B cell (primary cell): Measurements from ENCODE around the gene CIBAR2. TPM values are rescaled to one million over a fixed set of nuclear protein-coding genes. Genes with fewer than 3 reads are reported as not detected.

Source experiments
- ATAC-seq: fragments of 200-7000 bp; cut with Tn5 transposase; one replicate; pipeline ENCODE4 v1.10.0; 2021; ENCODE audit warnings: low read depth, mild to moderate bottlenecking, moderate number of reproducible peaks, moderate library complexity
- CTCF ChIA-PET: fragments of 350-600 bp; sonication (Branson Sonifier 250); formaldehyde crosslinking; loops from one replicate; lab custom pipeline; 2021; ENCODE audit warnings: antibody characterized with exemption, inconsistent platforms; lab: Charles Lee
- POLR2A ChIA-PET: fragments of 350-600 bp; sonication (Branson Sonifier 250); formaldehyde crosslinking; loops from one replicate; lab custom pipeline; 2021; ENCODE audit warnings: antibody characterized with exemption; lab: Charles Lee
- DNase-seq: peaks from one replicate; pipeline ENCODE4 v3.0.0; 2013
- H2AFZ ChIP-seq: 2 replicates; pipeline ENCODE4 v1.6.1; 2012; ENCODE audit warnings: mild to moderate bottlenecking, low read depth, low read length; ENCODE audit not compliant: insufficient read depth, poor library complexity, severe bottlenecking
- H3K27ac ChIP-seq, 2 donors: 1 replicate in 1 of 2; 2 replicates in 1 of 2; pipeline ENCODE4 v1.5.1; 2012 to 2013; ENCODE audit warnings: low read length in 2 of 2, mild to moderate bottlenecking in 2 of 2, moderate library complexity in 1 of 2
- H3K27me3 ChIP-seq, 4 experiments: fragments of 200-600 bp in 1 of 4; sonication (generic) in 1 of 4; replicated peaks in 1 of 4; 1 replicate in 2 of 4; 2 replicates in 2 of 4; pipeline versions ENCODE4 v1.6.1 to v1.7.0; 2013 to 2016; ENCODE audit warnings: low read length in 3 of 4, mild to moderate bottlenecking in 2 of 4, mixed read lengths in 1 of 4, moderate library complexity in 1 of 4; ENCODE audit not compliant: insufficient read depth in 4 of 4, control insufficient read depth in 3 of 4; ENCODE audit errors: control extremely low read depth in 1 of 4
- H3K36me3 ChIP-seq, 2 experiments: replicated peaks in 1 of 2; 1 replicate in 1 of 2; 2 replicates in 1 of 2; pipeline versions ENCODE4 v1.6.1 to v1.7.1; 2013; ENCODE audit warnings: low read length in 1 of 2; ENCODE audit not compliant: insufficient read depth in 2 of 2, control insufficient read depth in 1 of 2; ENCODE audit errors: control extremely low read depth in 1 of 2, extremely low read depth in 1 of 2
- H3K4me1 ChIP-seq, 2 donors: fragments of 200-600 bp in 1 of 2; sonication (generic) in 1 of 2; 1 replicate in 1 of 2; 2 replicates in 1 of 2; pipeline versions ENCODE4 v1.5.1 to v1.6.1; 2013 to 2017; ENCODE audit warnings: low read length in 2 of 2; ENCODE audit not compliant: control insufficient read depth in 2 of 2, insufficient read depth in 2 of 2
- H3K4me2 ChIP-seq: replicated peaks from 2 replicates; pipeline ENCODE3; 2012; ENCODE audit warnings: mild to moderate bottlenecking, low read depth, low read length; ENCODE audit not compliant: poor library complexity, severe bottlenecking
- H3K4me3 ChIP-seq, 5 experiments: fragments of 200-600 bp in 1 of 5; sonication (generic) in 1 of 5; 1 replicate in 3 of 5; 2 replicates in 2 of 5; pipeline versions ENCODE4 v1.5.1 to v1.7.0; 2011 to 2016; ENCODE audit warnings: low read length in 4 of 5, mild to moderate bottlenecking in 4 of 5, low read depth in 2 of 5, control low read depth in 1 of 5, moderate library complexity in 1 of 5; ENCODE audit not compliant: insufficient read depth in 1 of 5; ENCODE audit errors: control extremely low read depth in 1 of 5, extremely low read depth in 1 of 5
- H3K79me2 ChIP-seq: fragments of 200-600 bp; sonication (generic); one replicate; pipeline ENCODE4 v1.6.0; 2016; ENCODE audit warnings: low read length; ENCODE audit not compliant: control insufficient read depth, insufficient read depth
- H3K9ac ChIP-seq: fragments of 200-600 bp; sonication (generic); 2 replicates; pipeline ENCODE4 v1.6.1; 2017; ENCODE audit warnings: mild to moderate bottlenecking, low read length, moderate library complexity
- H3K9me3 ChIP-seq, 3 donors: one replicate each; pipeline versions ENCODE4 v1.6.1 to v1.7.1; 2013; ENCODE audit warnings: low read length in 2 of 3; ENCODE audit not compliant: control insufficient read depth in 2 of 3, insufficient read depth in 1 of 3; ENCODE audit errors: control extremely low read depth in 1 of 3
- H4K20me1 ChIP-seq: 2 replicates; pipeline ENCODE4 v1.6.0; 2012; ENCODE audit warnings: mild to moderate bottlenecking, low read length; ENCODE audit not compliant: insufficient read depth, control insufficient read depth, poor library complexity, severe bottlenecking
- H3K27ac Mint-ChIP-seq: one replicate; pipeline ENCODE4 v1.8.0; 2021; ENCODE audit warnings: mixed read lengths
- H3K27me3 Mint-ChIP-seq: one replicate; pipeline ENCODE4 v1.8.0; 2021; ENCODE audit warnings: mixed read lengths
- H3K4me1 Mint-ChIP-seq: one replicate; pipeline ENCODE4 v1.8.0; 2021; ENCODE audit warnings: mixed read lengths
- H3K4me3 Mint-ChIP-seq: one replicate; pipeline ENCODE4 v1.8.0; 2021; ENCODE audit warnings: mixed read lengths
- H3K9me3 Mint-ChIP-seq: one replicate; pipeline ENCODE4 v1.8.0; 2022; ENCODE audit warnings: mixed read lengths; ENCODE audit not compliant: insufficient read depth
- EZH2 ChIP-seq: IDR thresholded peaks from 2 replicates; pipeline ENCODE4 v1.6.1; 2012; ENCODE audit warnings: borderline replicate concordance, low read depth, mild to moderate bottlenecking, moderate library complexity, low read length; ENCODE audit not compliant: insufficient read depth, poor library complexity, severe bottlenecking
- WGBS: methylation state at CpG from one replicate; pipeline ENCODE4 v1.1.5; 2013; ENCODE audit warnings: missing lambda C conversion rate; ENCODE audit not compliant: insufficient coverage; 5-methylcytosine and 5-hydroxymethylcytosine counted together
- intact Hi-C: fragments of 100-400 bp; cut with micrococcal nuclease; formaldehyde crosslinking; loops from one replicate; pipeline ENCODE4 v1.10.0; 2022
- polyA plus RNA-seq: library from polyadenylated mRNA; depleted of rRNA; stranded (reverse); fragments of >200 nt; gene quantifications from 2 replicates; pipeline ENCODE4 v1.2.3, GENCODE V29; 2012
- total RNA-seq, 2 donors: library from RNA; stranded (reverse); fragments of 120-200 nt in 1 of 2; gene quantifications; 1 replicate in 1 of 2; 2 replicates in 1 of 2; pipeline versions ENCODE4 v1.2.3 to v1.2.4, GENCODE V29; 2013 to 2022
- TF ChIP-seq, protein P1 (sequence below): fragments of 200-600 bp; IDR thresholded peaks from one replicate; pipeline ENCODE4 v1.8.0; 2022; ENCODE audit warnings: antibody characterized with exemption, mild to moderate bottlenecking

Gene CIBAR2
- total and polyA plus RNA-seq, 2 donors (not counting 1 experiment from before 2014, with no cell fraction given) = not detected

DNA sequence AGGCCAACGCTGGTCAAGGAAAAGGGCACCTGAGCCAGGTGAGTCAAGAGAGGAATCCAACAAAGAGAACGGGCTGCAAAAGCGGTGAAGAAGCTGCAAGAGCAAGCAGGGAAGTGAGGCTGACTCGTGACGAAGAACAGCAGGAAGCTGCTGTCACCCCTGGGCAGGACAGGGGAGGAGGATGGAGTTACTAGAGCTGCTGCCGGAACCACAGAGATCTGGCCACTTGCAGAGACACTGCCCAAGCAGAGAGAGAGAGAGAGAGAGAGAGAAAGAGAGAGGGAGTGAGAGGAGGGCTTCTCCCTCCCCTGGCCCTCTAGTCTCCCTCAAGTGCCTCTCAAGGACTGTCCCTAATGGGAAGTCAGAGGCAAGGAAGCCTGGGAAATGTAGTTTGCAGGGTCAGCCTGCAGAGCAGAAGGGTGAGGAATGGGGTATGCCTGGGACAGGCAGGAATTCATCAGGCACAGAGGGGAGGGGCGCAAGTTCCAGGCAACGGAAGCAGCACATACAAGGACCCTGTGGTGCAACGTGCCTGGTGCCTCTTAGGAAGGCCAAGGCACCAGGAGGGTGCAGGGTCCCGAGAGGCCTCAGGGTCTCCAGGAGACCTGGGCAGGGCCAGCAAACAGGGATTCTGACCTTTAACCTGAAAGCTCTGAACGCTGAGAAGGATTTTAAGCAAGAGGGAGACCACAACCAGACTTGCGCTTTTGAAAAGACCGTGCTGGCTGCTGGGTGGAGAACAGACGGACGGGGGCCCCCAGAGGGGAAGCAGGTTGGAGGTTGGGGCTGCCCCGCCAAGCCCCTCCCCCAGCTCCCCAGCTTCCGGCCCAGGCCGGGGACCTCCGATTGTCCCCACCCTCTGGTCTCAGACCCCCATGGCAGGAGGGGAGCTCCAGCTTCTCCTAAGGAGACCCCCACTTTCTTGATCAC is 45.8 kb upstream of the CIBAR2 start:
- POLR2A ChIA-PET = interaction anchor here (0.5 kb wide), 1 partner anchor 144 kb away, joined by 4 read pairs; no protein-coding TSS in a partner anchor
- TF ChIP-seq, protein P1, sequence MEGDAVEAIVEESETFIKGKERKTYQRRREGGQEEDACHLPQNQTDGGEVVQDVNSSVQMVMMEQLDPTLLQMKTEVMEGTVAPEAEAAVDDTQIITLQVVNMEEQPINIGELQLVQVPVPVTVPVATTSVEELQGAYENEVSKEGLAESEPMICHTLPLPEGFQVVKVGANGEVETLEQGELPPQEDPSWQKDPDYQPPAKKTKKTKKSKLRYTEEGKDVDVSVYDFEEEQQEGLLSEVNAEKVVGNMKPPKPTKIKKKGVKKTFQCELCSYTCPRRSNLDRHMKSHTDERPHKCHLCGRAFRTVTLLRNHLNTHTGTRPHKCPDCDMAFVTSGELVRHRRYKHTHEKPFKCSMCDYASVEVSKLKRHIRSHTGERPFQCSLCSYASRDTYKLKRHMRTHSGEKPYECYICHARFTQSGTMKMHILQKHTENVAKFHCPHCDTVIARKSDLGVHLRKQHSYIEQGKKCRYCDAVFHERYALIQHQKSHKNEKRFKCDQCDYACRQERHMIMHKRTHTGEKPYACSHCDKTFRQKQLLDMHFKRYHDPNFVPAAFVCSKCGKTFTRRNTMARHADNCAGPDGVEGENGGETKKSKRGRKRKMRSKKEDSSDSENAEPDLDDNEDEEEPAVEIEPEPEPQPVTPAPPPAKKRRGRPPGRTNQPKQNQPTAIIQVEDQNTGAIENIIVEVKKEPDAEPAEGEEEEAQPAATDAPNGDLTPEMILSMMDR = no peak
- TF ChIP-seq EZH2 = no peak
- Histone ChIP-seq H3K79me2 (no peaks in the 10 kb centered on the region), H2AFZ (peak overlapping the region; percentile 98), H3K4me3 (peak overlapping the region; percentile 8 to 55 (median 40)), H3K36me3 (no peaks in the 10 kb centered on the region), H3K9me3 (no peaks in the 10 kb centered on the region), H4K20me1 (no peaks in the 10 kb centered on the region), H3K4me1 (peaks cover 17 to 18% of the 10 kb centered on the region in 2 donors), H3K4me2 (peak overlapping the region; percentile 71), H3K27ac (peak overlapping the region in 1 of 2 donors; percentile 59), H3K9ac (peak overlapping the region; percentile 51), H3K27me3 (peaks cover 0 to 4% (median 0%) of the 10 kb centered on the region in 4 experiments)
- Mint-ChIP-seq H3K27me3 (peaks cover 3% of the 10 kb centered on the region), H3K27ac (peak overlapping the region; percentile 91), H3K4me1 (peaks cover 16% of the 10 kb centered on the region), H3K9me3 (no peaks in the 10 kb centered on the region), H3K4me3 (peak overlapping the region; percentile 85)
- 9% methylated on average over 17 of the region's 19 CpGs for WGBS
- peak; percentile 41 for DNase-seq
- CTCF ChIA-PET = interaction anchor here (1.0 kb wide), 1 partner anchor 43 kb away, joined by 3 read pairs; no protein-coding TSS in a partner anchor
- ATAC-seq = peak; percentile 67
- intact Hi-C loops = no loop called here

DNA sequence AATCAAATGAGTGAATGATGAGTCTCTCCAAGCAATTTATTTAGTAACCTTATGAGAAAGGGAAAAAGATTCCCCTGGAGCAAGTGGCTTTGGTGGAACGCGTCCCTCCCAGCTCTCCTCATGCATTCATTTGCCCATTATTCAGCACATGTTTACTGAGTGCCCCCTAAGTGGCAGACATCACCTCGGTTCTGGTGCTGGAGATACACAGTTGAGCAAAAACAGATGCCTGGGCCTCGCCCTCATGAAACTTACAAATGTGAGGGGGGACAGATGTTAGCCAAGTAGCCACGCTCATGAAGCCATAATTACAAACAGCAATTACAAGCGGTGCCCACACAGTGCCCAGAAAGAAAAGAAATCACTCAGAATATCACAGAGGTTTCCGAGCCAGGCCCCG is 45.1 kb upstream of the CIBAR2 start:
- intact Hi-C loops = no loop called here
- ATAC-seq = no peak
- Histone ChIP-seq H3K27me3 (peaks cover 0 to 4% (median 0%) of the 10 kb centered on the region in 4 experiments), H4K20me1 (no peaks in the 10 kb centered on the region), H3K36me3 (no peaks in the 10 kb centered on the region), H3K4me3 (peak overlapping the region; percentile 8 to 55 (median 40)), H2AFZ (peak overlapping the region; percentile 98), H3K4me2 (peak overlapping the region; percentile 71), H3K9ac (peak overlapping the region; percentile 51), H3K27ac (peak overlapping the region in 1 of 2 donors; percentile 59), H3K79me2 (no peaks in the 10 kb centered on the region), H3K4me1 (peaks cover 17 to 18% of the 10 kb centered on the region in 2 donors), H3K9me3 (no peaks in the 10 kb centered on the region)
- Mint-ChIP-seq H3K4me3 (peak overlapping the region; percentile 85), H3K27ac (peak overlapping the region; percentile 91), H3K27me3 (peaks cover 3% of the 10 kb centered on the region), H3K4me1 (peaks cover 16% of the 10 kb centered on the region), H3K9me3 (no peaks in the 10 kb centered on the region)
- 58% methylated on average over 6 of the region's 8 CpGs for WGBS
- DNase-seq = no peak
- POLR2A ChIA-PET = no interaction called here
- no peak for TF ChIP-seq EZH2
- TF ChIP-seq, protein P1 = no peak
- CTCF ChIA-PET = no interaction called here
